ENCODE measurements around the gene OPRL1. TPM values are rescaled to one million over a fixed set of nuclear protein-coding genes. Genes with fewer than 3 reads are reported as not detected.

Gene OPRL1
- total RNA-seq, 2 donors from 2014 or later: 1.5 to 2.9 TPM

DNA sequence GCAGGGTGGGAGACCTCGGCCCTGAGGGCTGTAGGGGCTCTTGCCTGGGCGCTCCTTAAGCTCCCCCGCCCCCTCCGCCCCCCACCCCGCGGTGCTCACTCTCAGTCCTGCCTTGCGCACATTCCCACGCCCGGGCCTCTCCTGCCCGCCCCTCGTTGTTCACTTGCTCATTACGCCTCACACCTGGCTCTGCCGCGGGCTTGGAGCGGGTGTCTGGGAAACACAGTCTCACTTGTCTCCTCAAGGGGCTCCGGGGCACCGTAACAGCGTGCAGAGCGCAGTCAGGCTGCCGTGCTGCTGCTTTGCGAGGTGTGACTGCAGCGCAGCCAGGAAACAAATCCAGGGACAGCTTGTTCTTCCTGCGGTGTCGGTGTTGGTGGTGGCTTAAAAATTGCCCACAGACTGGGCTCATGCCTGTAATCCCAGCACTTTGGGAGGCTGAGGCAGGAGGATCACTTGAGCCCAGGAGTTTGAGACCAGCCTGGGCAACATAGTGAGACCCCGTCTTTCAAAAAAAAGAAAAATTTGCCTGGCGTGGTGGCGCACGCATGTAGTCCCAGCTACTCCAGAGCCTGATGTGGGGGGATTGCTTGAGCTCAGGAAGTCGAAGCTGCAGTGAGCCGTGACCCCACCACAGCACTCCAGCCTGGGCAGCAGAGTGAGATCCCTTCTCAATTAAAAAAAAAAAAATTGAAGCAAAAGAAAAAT, 22.9 kb downstream of the OPRL1 start:
- intact Hi-C loops (cut with DNase I): no loop called here
- H3K36me3 ChIP-seq: no peaks in the 10 kb centered on the region
- no peak for DNase-seq (ENCODE audit: low spot score)
- peaks cover 4% of the 10 kb centered on the region for H3K4me1 ChIP-seq (replicated peaks)
- no peaks in the 10 kb centered on the region for H3K9me3 ChIP-seq
- TF ChIP-seq, protein P1, sequence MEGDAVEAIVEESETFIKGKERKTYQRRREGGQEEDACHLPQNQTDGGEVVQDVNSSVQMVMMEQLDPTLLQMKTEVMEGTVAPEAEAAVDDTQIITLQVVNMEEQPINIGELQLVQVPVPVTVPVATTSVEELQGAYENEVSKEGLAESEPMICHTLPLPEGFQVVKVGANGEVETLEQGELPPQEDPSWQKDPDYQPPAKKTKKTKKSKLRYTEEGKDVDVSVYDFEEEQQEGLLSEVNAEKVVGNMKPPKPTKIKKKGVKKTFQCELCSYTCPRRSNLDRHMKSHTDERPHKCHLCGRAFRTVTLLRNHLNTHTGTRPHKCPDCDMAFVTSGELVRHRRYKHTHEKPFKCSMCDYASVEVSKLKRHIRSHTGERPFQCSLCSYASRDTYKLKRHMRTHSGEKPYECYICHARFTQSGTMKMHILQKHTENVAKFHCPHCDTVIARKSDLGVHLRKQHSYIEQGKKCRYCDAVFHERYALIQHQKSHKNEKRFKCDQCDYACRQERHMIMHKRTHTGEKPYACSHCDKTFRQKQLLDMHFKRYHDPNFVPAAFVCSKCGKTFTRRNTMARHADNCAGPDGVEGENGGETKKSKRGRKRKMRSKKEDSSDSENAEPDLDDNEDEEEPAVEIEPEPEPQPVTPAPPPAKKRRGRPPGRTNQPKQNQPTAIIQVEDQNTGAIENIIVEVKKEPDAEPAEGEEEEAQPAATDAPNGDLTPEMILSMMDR (IDR thresholded peaks at IDR 0.05): no peak
- TF ChIP-seq POLR2AphosphoS5 (IDR thresholded peaks at IDR 0.05): no peak
- no peak for TF ChIP-seq POLR2A (IDR thresholded peaks at IDR 0.05)
- no peak overlapping the region for H3K27ac ChIP-seq
- peaks cover 3% of the 10 kb centered on the region for H3K27me3 ChIP-seq (replicated peaks; ENCODE audit: insufficient read depth)
- peak overlapping the region; percentile 31 to 41 for H3K4me3 ChIP-seq
- 19% methylated on average over 30 of the region's 30 CpGs for WGBS

DNA sequence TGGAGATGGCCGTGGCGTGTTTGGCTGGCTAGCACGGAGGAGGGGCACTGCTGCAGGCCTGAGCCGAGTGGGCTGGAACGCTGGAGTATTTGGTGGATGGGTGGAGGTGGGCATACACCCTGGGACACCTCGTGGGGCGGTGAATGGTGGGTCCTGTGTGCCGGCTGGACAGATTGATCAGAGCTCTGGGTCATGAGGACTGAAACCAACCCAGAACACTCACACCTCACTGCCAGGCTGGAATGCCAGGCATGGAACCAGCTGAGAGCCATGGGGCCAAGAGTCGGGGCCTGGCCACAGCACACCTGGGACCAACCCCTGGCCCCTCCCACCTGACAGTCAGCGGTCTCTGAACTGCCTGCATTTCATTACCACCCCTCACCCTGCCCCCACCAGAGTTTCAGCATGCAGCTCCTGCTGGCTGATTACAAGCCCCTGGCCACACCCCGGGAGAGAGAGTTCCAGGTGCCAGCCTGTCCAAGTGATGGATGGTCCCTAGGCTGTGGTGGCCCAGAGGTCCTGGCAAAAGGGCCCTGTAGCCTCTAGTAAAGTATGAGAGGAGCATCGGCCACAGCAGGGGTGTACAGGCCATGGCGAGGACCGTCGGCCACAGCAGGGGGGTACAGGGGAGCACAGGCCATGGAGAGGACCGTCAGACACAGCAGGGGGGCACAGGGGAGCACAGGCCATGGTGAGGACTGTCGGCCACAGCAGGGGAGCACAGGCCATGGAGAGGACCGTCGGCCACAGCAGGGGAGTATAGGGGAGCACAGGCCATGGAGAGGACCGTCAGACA, 24.2 kb downstream of the OPRL1 start:
- Histone ChIP-seq H3K27ac (no peak overlapping the region), H3K9me3 (no peaks in the 10 kb centered on the region), H3K36me3 (no peaks in the 10 kb centered on the region), H3K4me1 (replicated peaks) (peaks cover 4% of the 10 kb centered on the region), H3K4me3 (no peak overlapping the region), H3K27me3 (replicated peaks; ENCODE audit: insufficient read depth) (peaks cover 3% of the 10 kb centered on the region)
- DNase-seq (ENCODE audit: low spot score): no peak
- 72% methylated on average over 20 of the region's 20 CpGs for WGBS
- intact Hi-C loops (cut with DNase I): no loop called here
- TF ChIP-seq POLR2AphosphoS5 (IDR thresholded peaks at IDR 0.05) (no peak), POLR2A (IDR thresholded peaks at IDR 0.05) (no peak)
- TF ChIP-seq, protein P1 (IDR thresholded peaks at IDR 0.05): no peak

DNA sequence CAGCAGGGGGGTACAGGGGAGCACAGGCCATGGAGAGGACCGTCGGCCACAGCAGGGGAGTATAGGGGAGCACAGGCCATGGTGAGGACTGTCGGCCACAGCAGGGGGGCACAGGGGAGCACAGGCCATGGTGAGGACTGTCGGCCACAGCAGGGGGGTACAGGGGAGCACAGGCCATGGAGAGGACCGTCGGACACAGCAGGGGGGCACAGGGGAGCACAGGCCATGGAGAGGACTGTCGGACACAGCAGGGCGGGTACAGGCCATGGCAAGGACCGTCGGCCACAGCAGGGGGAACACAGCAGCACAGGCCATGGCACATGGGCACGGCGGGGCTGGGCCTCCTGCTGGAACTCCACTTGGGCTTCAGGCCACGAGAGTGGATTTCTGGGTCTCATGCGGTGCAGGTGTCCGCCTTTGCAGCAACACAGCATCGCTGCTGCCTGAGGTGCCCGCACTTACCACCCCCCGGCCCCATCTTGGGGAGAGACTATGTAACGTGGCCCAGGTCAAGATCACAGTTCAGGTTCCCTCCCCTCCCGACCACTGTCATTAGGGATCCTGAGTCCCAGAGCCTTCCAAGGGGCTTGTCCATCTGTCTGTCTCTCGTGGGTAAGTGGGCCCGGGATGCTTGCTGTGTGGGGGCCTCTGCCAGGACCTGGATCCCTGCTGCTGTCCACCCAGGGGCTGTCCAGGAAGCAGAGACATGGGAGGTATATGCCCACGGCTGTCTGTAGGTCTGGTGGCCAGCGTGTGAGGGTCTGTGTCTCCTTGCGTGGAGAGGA, 25.0 kb downstream of the OPRL1 start:
- TF ChIP-seq POLR2A (IDR thresholded peaks at IDR 0.05): no peak
- TF ChIP-seq POLR2AphosphoS5 (IDR thresholded peaks at IDR 0.05): no peak
- TF ChIP-seq, protein P1 (IDR thresholded peaks at IDR 0.05): no peak
- peaks cover 3% of the 10 kb centered on the region for H3K27me3 ChIP-seq (replicated peaks; ENCODE audit: insufficient read depth)
- 88% methylated on average over 25 of the region's 25 CpGs for WGBS
- no peak overlapping the region for H3K27ac ChIP-seq
- no peaks in the 10 kb centered on the region for H3K36me3 ChIP-seq
- no peaks in the 10 kb centered on the region for H3K9me3 ChIP-seq
- peaks cover 4% of the 10 kb centered on the region for H3K4me1 ChIP-seq (replicated peaks)
- intact Hi-C loops (cut with DNase I): no loop called here
- DNase-seq (ENCODE audit: low spot score): no peak
- no peak overlapping the region for H3K4me3 ChIP-seq

DNA sequence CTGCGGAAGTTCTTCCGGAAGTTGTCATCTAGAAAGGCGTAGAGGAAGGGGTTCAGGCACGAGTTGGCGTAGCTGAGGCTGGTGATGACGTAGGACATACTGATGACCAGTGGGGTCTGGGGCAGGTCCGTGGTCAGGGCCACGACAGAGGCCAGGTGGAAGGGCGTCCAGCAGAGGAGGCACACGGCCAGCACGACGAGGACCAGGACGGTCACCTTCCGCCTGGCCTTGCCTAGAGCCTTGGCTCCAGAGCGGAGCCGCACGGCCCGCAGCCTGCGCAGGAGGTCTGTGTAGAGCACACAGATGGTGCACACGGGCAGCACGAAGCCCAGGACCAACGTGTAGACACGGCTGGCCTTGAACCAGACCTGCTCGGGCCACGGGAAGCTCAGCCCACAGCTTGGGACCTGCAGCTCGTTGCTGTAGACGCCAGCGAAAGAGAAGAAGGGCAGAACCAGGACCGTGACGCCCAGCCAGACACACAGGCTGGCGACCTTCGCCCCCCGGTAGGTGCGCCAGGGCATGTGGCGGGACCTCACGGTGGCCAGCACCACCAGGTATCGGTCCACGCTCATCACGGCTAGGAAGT, 26.1 kb downstream of the OPRL1 start:
- Histone ChIP-seq H3K4me3 (no peak overlapping the region), H3K27me3 (replicated peaks; ENCODE audit: insufficient read depth) (peaks cover 3% of the 10 kb centered on the region), H3K36me3 (no peaks in the 10 kb centered on the region), H3K9me3 (no peaks in the 10 kb centered on the region), H3K4me1 (replicated peaks) (peaks cover 4% of the 10 kb centered on the region), H3K27ac (no peak overlapping the region)
- TF ChIP-seq POLR2A (IDR thresholded peaks at IDR 0.05): no peak
- TF ChIP-seq, protein P1 (IDR thresholded peaks at IDR 0.05): no peak
- no peak for TF ChIP-seq POLR2AphosphoS5 (IDR thresholded peaks at IDR 0.05)
- DNase-seq (ENCODE audit: low spot score): no peak
- WGBS: 94% methylated on average over 39 of the region's 39 CpGs
- intact Hi-C loops (cut with DNase I): no loop called here
